GM12878 (cell line): ENCODE measurements around the gene MIEF1.

ENCODE experiments used
- ATF3 ChIP-seq: IDR thresholded peaks from 2 replicates; pipeline ENCODE4 v1.6.1; 2011; ENCODE audit warnings: low read depth, mild to moderate bottlenecking, low read length, moderate library complexity, borderline replicate concordance; ENCODE audit errors: extremely low read depth
- CEBPB ChIP-seq, 2 experiments: fragments of 150-350 bp in 1 of 2; IDR thresholded peaks; 2 replicates each; pipeline ENCODE4 v1.6.1; 2012 to 2014; ENCODE audit warnings: low read depth in 2 of 2, low read length in 2 of 2, borderline replicate concordance in 1 of 2, inconsistent platforms in 1 of 2
- CTCF ChIP-seq, 3 experiments: IDR thresholded peaks in 2 of 3; conservative IDR thresholded peaks in 1 of 3; 2 replicates each; pipeline ENCODE4 v1.5.1; 2011; ENCODE audit warnings: low read depth in 3 of 3, low read length in 3 of 3, mild to moderate bottlenecking in 3 of 3, control low read depth in 2 of 3, moderate library complexity in 2 of 3, inconsistent platforms in 1 of 3, mixed read lengths in 1 of 3; ENCODE audit not compliant: control insufficient read depth in 2 of 3, insufficient read depth in 1 of 3; ENCODE audit errors: extremely low read depth in 1 of 3
- IKZF1 ChIP-seq: fragments of 450-650 bp; conservative IDR thresholded peaks from 2 replicates; pipeline ENCODE4 v1.6.1; 2017; ENCODE audit warnings: antibody characterized with exemption, mild to moderate bottlenecking
- JUNB ChIP-seq: IDR thresholded peaks from 2 replicates; pipeline ENCODE4 v1.6.1; 2016; ENCODE audit warnings: antibody characterized with exemption, mild to moderate bottlenecking
- KDM1A ChIP-seq: fragments of 200-600 bp; sonication (generic); IDR thresholded peaks from 2 replicates; pipeline ENCODE4 v1.6.1; 2016; ENCODE audit warnings: borderline replicate concordance
- POLR2A ChIP-seq: IDR thresholded peaks from 2 replicates; pipeline ENCODE4 v1.6.1; 2011; ENCODE audit warnings: low read depth, mild to moderate bottlenecking, low read length
- SIN3A ChIP-seq: IDR thresholded peaks from 2 replicates; pipeline ENCODE4 v1.6.1; 2012; ENCODE audit warnings: low read depth, low read length, improper control_type of control experiment
- SUZ12 ChIP-seq: fragments of 200-600 bp; sonication (generic); IDR thresholded peaks from one replicate; pipeline ENCODE4 v1.6.1; 2018; ENCODE audit warnings: antibody characterized with exemption, mild to moderate bottlenecking; ENCODE audit not compliant: unreplicated experiment
- ZNF24 ChIP-seq: fragments of 450-650 bp; IDR thresholded peaks from 2 replicates; pipeline ENCODE4 v1.6.1; 2017; ENCODE audit warnings: antibody characterized with exemption, mild to moderate bottlenecking
- ZNF274 ChIP-seq: IDR thresholded peaks from one replicate; pipeline ENCODE4 v1.8.0; 2011; ENCODE audit not compliant: insufficient read length, insufficient read depth
- ZZZ3 ChIP-seq: IDR thresholded peaks from 2 replicates; pipeline ENCODE4 v1.6.1; 2011; ENCODE audit warnings: low read depth; ENCODE audit not compliant: control insufficient read depth, insufficient read length

GRCh38 chr22:39543095-39543494 is 41.0 kb downstream of the MIEF1 start:
- TF ChIP-seq JUNB = no peak
- no peak for TF ChIP-seq ATF3
- TF ChIP-seq CTCF (IDR thresholded peaks at IDR 0.05 in 2 of 3, conservative IDR thresholded peaks at IDR 0.05 in 1 of 3; ENCODE audit: control insufficient read depth in 2 of 3, extremely low read depth in 1 of 3, insufficient read depth in 1 of 3, low read depth in 3 of 3, low read length in 3 of 3) = peak; percentile 50 to 60 (median 51); a peak in 4 of 6 replicates
- no peak for TF ChIP-seq POLR2A
- TF ChIP-seq IKZF1 = no peak
- TF ChIP-seq ZZZ3 = no peak
- TF ChIP-seq CEBPB (IDR thresholded peaks at IDR 0.05; ENCODE audit: borderline replicate concordance in 1 of 2, low read depth in 2 of 2, low read length in 2 of 2) = no peak
- TF ChIP-seq SIN3A = no peak
- TF ChIP-seq ZNF24 = no peak
- no peak for TF ChIP-seq KDM1A
- no peak for TF ChIP-seq SUZ12
- TF ChIP-seq ZNF274 = no peak
